Tibial artery (tissue), 4 donors: Measurements from ENCODE around the gene NDUFS7.
"Not testable (repeated sequence)": the region's sequence is repeated elsewhere in the genome, so short reads cannot be mapped to it uniquely, and the experiment has no call there.

Source experiments
- DNase-seq, 2 donors: peaks; one replicate each; pipeline ENCODE4 v3.0.0-alpha.2; 2019
- H3K27ac ChIP-seq, 2 donors: fragments of 200-600 bp; sonication (generic) in 1 of 2; 1 replicate in 1 of 2; 2 replicates in 1 of 2; pipeline ENCODE4 v1.5.1; 2018 to 2019; ENCODE audit warnings: mild to moderate bottlenecking in 1 of 2
- H3K27me3 ChIP-seq, 2 donors: fragments of 200-600 bp; sonication (generic) in 1 of 2; one replicate each; pipeline versions ENCODE4 v1.5.1 to v1.6.0; 2016 to 2019
- H3K36me3 ChIP-seq, 3 donors: fragments of 200-600 bp; sonication (generic) in 2 of 3; one replicate each; pipeline ENCODE4 v1.5.1; 2016 to 2019; ENCODE audit warnings: mild to moderate bottlenecking in 2 of 3
- H3K4me1 ChIP-seq, 4 donors: fragments of 200-600 bp; sonication (generic) in 2 of 4; 1 replicate in 3 of 4; 2 replicates in 1 of 4; pipeline ENCODE4 v1.5.1; 2016 to 2019
- H3K4me3 ChIP-seq, 2 donors: fragments of 200-600 bp; sonication (generic) in 1 of 2; 1 replicate in 1 of 2; 2 replicates in 1 of 2; pipeline ENCODE4 v1.5.1; 2018 to 2019; ENCODE audit warnings: mild to moderate bottlenecking in 2 of 2
- H3K9me3 ChIP-seq, 3 donors: fragments of 200-600 bp; sonication (generic) in 1 of 3; one replicate each; pipeline ENCODE4 v1.5.1; 2016 to 2019
- CTCF ChIP-seq, 2 experiments: fragments of 200-600 bp in 1 of 2; fragments of 450-650 bp in 1 of 2; IDR thresholded peaks; one replicate each; pipeline ENCODE4 v1.5.1; 2017 to 2019; ENCODE audit warnings: antibody characterized with exemption in 2 of 2, mild to moderate bottlenecking in 1 of 2, moderate library complexity in 1 of 2
- intact Hi-C: fragments of 100-400 bp; cut with DNase I; formaldehyde crosslinking; loops from one replicate; pipeline ENCODE4 v1.15.0; 2023; ENCODE audit warnings: low total_unique reads

NDUFS7 gene

DNA sequence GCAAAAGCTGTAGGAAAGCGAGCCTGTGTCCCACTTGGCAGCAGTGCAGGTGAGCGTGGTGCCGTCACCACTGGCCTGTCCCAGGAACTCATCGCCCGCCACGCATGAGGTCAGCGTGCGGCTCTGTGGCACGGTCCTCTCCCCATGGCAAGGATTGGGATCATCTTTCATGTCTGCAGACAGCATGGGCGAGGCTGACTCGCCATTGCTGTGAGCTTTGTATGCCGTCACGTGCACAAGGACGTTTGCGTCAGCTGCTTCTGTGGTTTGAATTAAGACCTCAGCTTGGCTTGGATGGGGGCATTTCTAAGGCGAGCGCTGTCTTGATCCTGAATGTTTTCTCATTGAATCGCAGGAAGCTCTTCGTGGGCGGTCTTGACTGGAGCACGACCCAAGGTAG, 33.4 kb downstream of the NDUFS7 start:
- no peak overlapping the region for H3K4me3 ChIP-seq
- DNase-seq: no peak
- H3K4me1 ChIP-seq: peaks cover 8 to 54% (median 40%) of the 10 kb centered on the region in 4 donors
- TF ChIP-seq CTCF (IDR thresholded peaks at IDR 0.05): no peak
- H3K27me3 ChIP-seq: no peaks in the 10 kb centered on the region
- intact Hi-C loops: no loop called here
- H3K9me3 ChIP-seq: no peaks in the 10 kb centered on the region
- peak overlapping the region in 1 of 2 donors; percentile 76 for H3K27ac ChIP-seq
- H3K36me3 ChIP-seq: peaks cover 31 to 54% (median 48%) of the 10 kb centered on the region in 3 donors

GRCh38 chr19:1417681-1418495, 34.2 kb downstream of the NDUFS7 start:
- no peak for DNase-seq
- peaks cover 8 to 47% (median 34%) of the 10 kb centered on the region in 4 donors for H3K4me1 ChIP-seq
- peaks cover 37 to 57% (median 56%) of the 10 kb centered on the region in 3 donors for H3K36me3 ChIP-seq
- H3K27ac ChIP-seq: no peak overlapping the region
- intact Hi-C loops: no loop called here
- H3K4me3 ChIP-seq: no peak overlapping the region
- no peaks in the 10 kb centered on the region for H3K27me3 ChIP-seq
- H3K9me3 ChIP-seq: no peaks in the 10 kb centered on the region
- no peak for TF ChIP-seq CTCF (IDR thresholded peaks at IDR 0.05)

GRCh38 chr19:1418496-1418775, 34.7 kb downstream of the NDUFS7 start:
- DNase-seq: no peak
- TF ChIP-seq CTCF (IDR thresholded peaks at IDR 0.05): no peak
- Histone ChIP-seq H3K36me3 (peaks cover 42 to 61% (median 57%) of the 10 kb centered on the region in 3 donors), H3K4me3 (no peak overlapping the region), H3K4me1 (peaks cover 8 to 41% (median 33%) of the 10 kb centered on the region in 4 donors), H3K27ac (no peak overlapping the region), H3K27me3 (no peaks in the 10 kb centered on the region), H3K9me3 (no peaks in the 10 kb centered on the region)
- intact Hi-C loops: no loop called here

- Histone ChIP-seq H3K4me1 (peaks cover 8 to 38% (median 32%) of the 10 kb centered on the region in 4 donors), H3K36me3 (peaks cover 49 to 68% (median 61%) of the 10 kb centered on the region in 3 donors), H3K27ac (no peak overlapping the region), H3K4me3 (no peak overlapping the region), H3K9me3 (no peaks in the 10 kb centered on the region), H3K27me3 (no peaks in the 10 kb centered on the region)
- intact Hi-C loops: no loop called here
- TF ChIP-seq CTCF (IDR thresholded peaks at IDR 0.05): no peak
- DNase-seq: no peak
Observed at GRCh38 chr19:1418951-1419738, 35.4 kb downstream of the NDUFS7 start.

DNA sequence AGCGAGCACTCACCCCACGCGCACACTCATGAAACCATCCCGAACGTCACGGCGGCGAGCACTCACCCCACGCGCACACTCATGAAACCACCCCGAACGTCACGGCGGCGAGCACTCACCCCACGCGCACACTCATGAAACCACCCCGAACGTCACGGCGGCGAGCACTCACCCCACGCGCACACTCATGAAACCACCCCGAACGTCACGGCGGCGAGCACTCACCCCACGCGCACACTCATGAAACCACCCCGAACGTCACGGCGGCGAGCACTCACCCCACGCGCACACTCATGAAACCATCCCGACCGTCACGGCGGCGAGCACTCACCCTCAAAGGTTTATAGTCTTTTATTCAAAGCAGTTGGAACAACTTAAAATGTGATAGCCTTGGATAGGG, 36.4 kb downstream of the NDUFS7 start:
- H3K9me3 ChIP-seq, DNase-seq, H3K4me3 ChIP-seq, H3K27me3 ChIP-seq, H3K27ac ChIP-seq, intact Hi-C loops: not testable (repeated sequence)
- Histone ChIP-seq H3K4me1 (peaks cover 8 to 34% (median 28%) of the 10 kb centered on the region in 4 donors), H3K36me3 (peaks cover 56 to 78% (median 71%) of the 10 kb centered on the region in 3 donors)

DNA sequence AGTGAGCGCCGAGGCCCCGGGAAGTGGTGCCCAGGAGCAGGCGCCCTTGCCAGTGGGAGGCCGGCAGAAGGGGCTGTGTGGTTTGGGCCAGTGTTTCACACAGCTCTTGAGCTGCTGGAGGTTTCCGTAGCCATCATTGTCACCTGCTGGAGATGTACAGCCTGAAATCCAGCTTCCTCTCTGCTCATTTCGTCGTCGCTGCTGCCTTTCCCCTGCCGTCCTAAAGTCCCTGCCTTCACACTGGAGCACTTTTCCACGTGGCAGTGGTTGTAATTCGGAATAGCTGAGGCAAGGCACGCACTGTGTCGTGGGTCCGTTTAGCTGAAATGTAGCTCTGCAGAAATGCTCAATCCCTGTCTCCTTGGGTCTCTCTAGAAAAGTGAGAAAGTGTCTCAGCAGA, 36.9 kb downstream of the NDUFS7 start:
- intact Hi-C loops: no loop called here
- no peaks in the 10 kb centered on the region for H3K9me3 ChIP-seq
- DNase-seq: no peak
- H3K36me3 ChIP-seq: peaks cover 61 to 83% (median 76%) of the 10 kb centered on the region in 3 donors
- no peak overlapping the region for H3K4me3 ChIP-seq
- no peak overlapping the region for H3K27ac ChIP-seq
- no peaks in the 10 kb centered on the region for H3K27me3 ChIP-seq
- no peak for TF ChIP-seq CTCF (IDR thresholded peaks at IDR 0.05)
- peaks cover 8 to 29% (median 24%) of the 10 kb centered on the region in 4 donors for H3K4me1 ChIP-seq
